Keratinocyte (primary cell): Measurements from ENCODE around the gene MAL. TPM values are rescaled to one million over a fixed set of nuclear protein-coding genes. Genes with fewer than 3 reads are reported as not detected.

Experiments used
- DNase-seq: peaks from one replicate; pipeline ENCODE4 v3.0.0-alpha.2; 2011; ENCODE audit warnings: low read depth, missing footprints, low spot score
- FAIRE-seq: peaks from 2 replicates; lab custom pipeline; 2011; peaks lifted over from hg19 to GRCh38; lab: Jason Lieb, UNC
- H2AFZ ChIP-seq: 2 replicates; pipeline ENCODE4 v1.6.0; 2012; ENCODE audit warnings: low read length, control low read depth, inconsistent platforms; ENCODE audit not compliant: control insufficient read depth
- H3K27ac ChIP-seq: 2 replicates; pipeline ENCODE4 v1.5.1; 2011; ENCODE audit warnings: low read length; ENCODE audit not compliant: control insufficient read depth, insufficient read depth
- H3K27me3 ChIP-seq: 3 replicates; pipeline ENCODE4 v1.6.0; 2011; ENCODE audit warnings: low read length; ENCODE audit not compliant: control insufficient read depth, insufficient read depth; ENCODE audit errors: extremely low read depth
- H3K36me3 ChIP-seq, 2 experiments: 2 replicates in 1 of 2; 3 replicates in 1 of 2; pipeline ENCODE4 v1.5.1; 2011; ENCODE audit warnings: low read length in 2 of 2, mild to moderate bottlenecking in 1 of 2; ENCODE audit not compliant: control insufficient read depth in 2 of 2, insufficient read depth in 2 of 2; ENCODE audit errors: extremely low read depth in 1 of 2
- H3K4me1 ChIP-seq: 3 replicates; pipeline ENCODE4 v1.5.1; 2011; ENCODE audit warnings: low read length; ENCODE audit not compliant: control insufficient read depth, insufficient read depth; ENCODE audit errors: extremely low read depth
- H3K4me2 ChIP-seq: 3 replicates; pipeline ENCODE4 v1.6.0; 2011; ENCODE audit warnings: low read depth, low read length; ENCODE audit not compliant: control insufficient read depth, insufficient read depth; ENCODE audit errors: extremely low read depth
- H3K4me3 ChIP-seq, 3 experiments: fragments of 200-600 bp in 1 of 3; sonication (generic) in 1 of 3; 2 replicates in 2 of 3; 3 replicates in 1 of 3; pipeline ENCODE4 v1.5.1; 2011 to 2016; ENCODE audit warnings: low read length in 3 of 3, mild to moderate bottlenecking in 3 of 3, control low read depth in 2 of 3, inconsistent platforms in 1 of 3, low read depth in 1 of 3, mixed read lengths in 1 of 3, mixed run types in 1 of 3, moderate library complexity in 1 of 3; ENCODE audit not compliant: control insufficient read depth in 2 of 3, insufficient read depth in 2 of 3; ENCODE audit errors: extremely low read depth in 1 of 3
- H3K79me2 ChIP-seq: 2 replicates; pipeline ENCODE4 v1.6.0; 2012; ENCODE audit warnings: low read length; ENCODE audit not compliant: control insufficient read depth, insufficient read depth
- H3K9ac ChIP-seq: 3 replicates; pipeline ENCODE4 v1.6.0; 2011; ENCODE audit warnings: low read length; ENCODE audit not compliant: control insufficient read depth, insufficient read depth; ENCODE audit errors: extremely low read depth
- H3K9me1 ChIP-seq: 3 replicates; pipeline ENCODE4 v1.6.0; 2011; ENCODE audit warnings: low read length; ENCODE audit not compliant: control insufficient read depth, insufficient read depth; ENCODE audit errors: extremely low read depth
- H3K9me3 ChIP-seq: 2 replicates; pipeline ENCODE4 v1.5.1; 2012; ENCODE audit warnings: low read depth, low read length; ENCODE audit not compliant: control insufficient read depth
- H4K20me1 ChIP-seq: 3 replicates; pipeline ENCODE4 v1.6.0; 2011; ENCODE audit warnings: low read length; ENCODE audit not compliant: control insufficient read depth, insufficient read depth; ENCODE audit errors: extremely low read depth
- CTCF ChIP-seq, 3 experiments: IDR thresholded peaks in 1 of 3; conservative IDR thresholded peaks in 1 of 3; optimal IDR thresholded peaks in 1 of 3; 2 replicates in 2 of 3; 3 replicates in 1 of 3; pipeline versions ENCODE3 to v1.5.1; 2011; ENCODE audit warnings: low read length in 3 of 3, mild to moderate bottlenecking in 3 of 3, moderate library complexity in 2 of 3, control low read depth in 1 of 3, inconsistent platforms in 1 of 3; ENCODE audit not compliant: insufficient read depth in 2 of 3; ENCODE audit errors: extremely low read depth in 1 of 3
- EZH2 ChIP-seq: IDR thresholded peaks from one replicate; pipeline ENCODE4 v1.6.1; 2012; ENCODE audit warnings: inconsistent platforms, mild to moderate bottlenecking, low read length, moderate library complexity
- dilution Hi-C: fragments of 300-500 bp; cut with MboI; formaldehyde crosslinking; loops from one replicate; pipeline ENCODE4 v1.7.0; 2020; ENCODE audit warnings: low sequenced_read_pairs; ENCODE audit not compliant: extremely low pct_ligation_motif_present
- polyA plus RNA-seq, 5 experiments: library from polyadenylated mRNA; depleted of rRNA in 3 of 5; stranded (reverse) in 3 of 5; stranded (forward) in 1 of 5; unstranded in 1 of 5; fragments of >200 nt; gene quantifications; 1 replicate in 1 of 5; 2 replicates in 3 of 5; 3 replicates in 1 of 5; pipeline versions ENCODE4 v1.2.1 to v1.2.3, GENCODE V29; 2011 to 2012; ENCODE audit warnings: missing spikeins in 2 of 5, low read depth in 1 of 5, low replicate concordance in 1 of 5

MAL gene
- polyA plus RNA-seq, 1 donor (not counting 4 experiments of a cell fraction or from before 2014, with no cell fraction given), result not detected

- no peak overlapping the region for H3K4me2 ChIP-seq
These were observed 26.8 kb downstream of the MAL start for GRCh38 chr2:95052307-95052706.

GRCh38 chr2:95052804-95053479 is 27.4 kb downstream of the MAL start:
- H3K9me1 ChIP-seq, result no peaks in the 10 kb centered on the region
- no peak overlapping the region for H3K4me2 ChIP-seq
- H3K9ac ChIP-seq, result no peak overlapping the region
- peaks cover 8% of the 10 kb centered on the region for H3K27me3 ChIP-seq
- H4K20me1 ChIP-seq, result no peaks in the 10 kb centered on the region
- H3K27ac ChIP-seq, result no peak overlapping the region
- FAIRE-seq, result no peak
- dilution Hi-C loops, result no loop called here
- H3K36me3 ChIP-seq, result no peaks in the 10 kb centered on the region
- no peak overlapping the region for H2AFZ ChIP-seq
- peaks cover 4% of the 10 kb centered on the region for H3K4me1 ChIP-seq
- no peak overlapping the region for H3K4me3 ChIP-seq
- H3K79me2 ChIP-seq, result no peaks in the 10 kb centered on the region
- no peak for DNase-seq
- TF ChIP-seq CTCF (optimal IDR thresholded peaks at IDR 0.05 in 1 of 3, IDR thresholded peaks at IDR 0.05 in 1 of 3, conservative IDR thresholded peaks at IDR 0.05 in 1 of 3; ENCODE audit: extremely low read depth in 1 of 3, insufficient read depth in 2 of 3, low read length in 3 of 3) (no peak), EZH2 (no peak)
- H3K9me3 ChIP-seq, result no peaks in the 10 kb centered on the region

More at GRCh38 chr2:95052307-95052706, 26.8 kb downstream of the MAL start:
- Histone ChIP-seq H3K9ac (no peak overlapping the region), H3K36me3 (no peaks in the 10 kb centered on the region), H3K9me3 (no peaks in the 10 kb centered on the region), H3K9me1 (no peaks in the 10 kb centered on the region), H3K79me2 (no peaks in the 10 kb centered on the region), H4K20me1 (no peaks in the 10 kb centered on the region), H3K27me3 (peaks cover 8% of the 10 kb centered on the region), H3K27ac (no peak overlapping the region), H2AFZ (no peak overlapping the region), H3K4me3 (no peak overlapping the region), H3K4me1 (peaks cover 4% of the 10 kb centered on the region)
- no peak for FAIRE-seq
- DNase-seq, result peak; percentile 46
- dilution Hi-C loops, result no loop called here
- TF ChIP-seq EZH2 (no peak), CTCF (optimal IDR thresholded peaks at IDR 0.05 in 1 of 3, IDR thresholded peaks at IDR 0.05 in 1 of 3, conservative IDR thresholded peaks at IDR 0.05 in 1 of 3; ENCODE audit: extremely low read depth in 1 of 3, insufficient read depth in 2 of 3, low read length in 3 of 3) (no peak)
